ENCODE data around the gene REPIN1. TPM values are rescaled to one million over a fixed set of nuclear protein-coding genes. Genes with fewer than 3 reads are reported as not detected.

REPIN1 gene
- total RNA-seq, 1 experiment from 2014 or later = 113 TPM

DNA sequence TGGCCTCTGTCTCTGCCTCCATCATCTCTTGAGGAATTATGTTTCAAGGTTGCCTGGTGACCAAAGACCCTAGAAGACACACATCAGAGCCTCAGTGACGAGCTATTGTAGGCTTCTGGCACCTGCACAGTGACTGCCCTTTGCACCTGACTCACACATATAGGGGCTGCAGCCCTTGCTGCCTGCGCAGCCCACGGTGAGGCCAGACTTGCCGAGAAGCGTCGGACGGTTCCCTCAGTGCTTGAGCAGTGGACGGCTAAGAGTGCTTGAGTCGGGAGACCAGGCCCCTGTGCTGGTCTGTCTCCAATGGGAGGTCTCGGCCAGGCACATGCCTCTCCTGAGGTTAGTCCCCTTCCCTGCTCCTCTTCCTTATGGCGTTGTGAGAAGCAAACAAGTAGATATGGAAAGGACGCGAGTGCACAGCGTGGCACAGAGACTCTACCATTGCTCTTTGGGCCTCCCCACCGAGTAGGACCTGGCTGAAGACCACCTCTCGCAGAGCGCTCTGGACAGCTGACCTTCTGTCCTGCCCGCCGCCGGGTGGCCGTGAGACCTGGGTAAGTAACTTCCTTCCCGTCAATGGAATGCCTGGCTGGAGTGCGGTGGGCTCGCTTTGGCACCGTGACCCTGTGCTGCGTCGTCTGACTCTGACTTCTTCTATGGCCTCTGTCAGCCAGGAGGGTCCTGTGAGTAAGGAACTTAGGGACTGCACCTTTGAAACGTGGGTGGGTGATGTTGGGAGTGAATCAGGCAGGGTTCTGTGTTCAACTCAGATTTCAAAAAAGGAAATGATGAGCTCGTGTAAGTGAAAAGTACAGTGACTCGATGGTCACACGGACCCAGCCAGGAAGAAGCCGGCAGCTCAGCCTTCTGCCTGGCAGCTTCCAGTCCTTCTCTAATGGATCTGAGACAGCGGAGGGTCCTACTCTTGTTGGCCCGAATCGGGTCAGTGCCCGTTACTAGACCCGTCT is 44.2 kb downstream of the REPIN1 start:
- H3K9me3 ChIP-seq (ENCODE audit: low read depth, low read length, poor library complexity, severe bottlenecking) = no peaks in the 10 kb centered on the region
- no peak overlapping the region for H3K27ac ChIP-seq (ENCODE audit: low read depth, low read length, poor library complexity, severe bottlenecking)
- no peaks in the 10 kb centered on the region for H3K4me1 ChIP-seq (ENCODE audit: insufficient read depth, low read length, poor library complexity, severe bottlenecking)
- no peak for TF ChIP-seq EZH2 (IDR thresholded peaks at IDR 0.05; ENCODE audit: borderline replicate concordance, low read depth, low read length, poor library complexity, severe bottlenecking)
- TF ChIP-seq, protein P1, sequence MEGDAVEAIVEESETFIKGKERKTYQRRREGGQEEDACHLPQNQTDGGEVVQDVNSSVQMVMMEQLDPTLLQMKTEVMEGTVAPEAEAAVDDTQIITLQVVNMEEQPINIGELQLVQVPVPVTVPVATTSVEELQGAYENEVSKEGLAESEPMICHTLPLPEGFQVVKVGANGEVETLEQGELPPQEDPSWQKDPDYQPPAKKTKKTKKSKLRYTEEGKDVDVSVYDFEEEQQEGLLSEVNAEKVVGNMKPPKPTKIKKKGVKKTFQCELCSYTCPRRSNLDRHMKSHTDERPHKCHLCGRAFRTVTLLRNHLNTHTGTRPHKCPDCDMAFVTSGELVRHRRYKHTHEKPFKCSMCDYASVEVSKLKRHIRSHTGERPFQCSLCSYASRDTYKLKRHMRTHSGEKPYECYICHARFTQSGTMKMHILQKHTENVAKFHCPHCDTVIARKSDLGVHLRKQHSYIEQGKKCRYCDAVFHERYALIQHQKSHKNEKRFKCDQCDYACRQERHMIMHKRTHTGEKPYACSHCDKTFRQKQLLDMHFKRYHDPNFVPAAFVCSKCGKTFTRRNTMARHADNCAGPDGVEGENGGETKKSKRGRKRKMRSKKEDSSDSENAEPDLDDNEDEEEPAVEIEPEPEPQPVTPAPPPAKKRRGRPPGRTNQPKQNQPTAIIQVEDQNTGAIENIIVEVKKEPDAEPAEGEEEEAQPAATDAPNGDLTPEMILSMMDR (conservative IDR thresholded peaks at IDR 0.05; ENCODE audit: low read depth, low read length) = no peak
- BruUV-seq (replicated peaks) = no TSS peak
- no peak overlapping the region for H3K4me3 ChIP-seq (ENCODE audit: low read depth, low read length, poor library complexity, severe bottlenecking)
- CTCF ChIA-PET = no interaction called here
- POLR2A ChIA-PET (ENCODE audit: low non-redundant PET) = no interaction called here
- intact Hi-C loops (cut with micrococcal nuclease; ENCODE audit: unreplicated experiment) = no loop called here
- H3K27me3 ChIP-seq (replicated peaks; ENCODE audit: insufficient read depth, low read depth, low read length, poor library complexity) = no peaks in the 10 kb centered on the region
- DNase-seq (ENCODE audit: low spot score) = no peak
- H3K36me3 ChIP-seq (ENCODE audit: insufficient read depth, low read length, poor library complexity, severe bottlenecking) = no peaks in the 10 kb centered on the region

- Histone ChIP-seq H3K27me3 (replicated peaks; ENCODE audit: insufficient read depth, low read depth, low read length, poor library complexity) (no peaks in the 10 kb centered on the region), H3K4me3 (ENCODE audit: low read depth, low read length, poor library complexity, severe bottlenecking) (no peak overlapping the region), H3K9me3 (ENCODE audit: low read depth, low read length, poor library complexity, severe bottlenecking) (no peaks in the 10 kb centered on the region), H3K4me1 (ENCODE audit: insufficient read depth, low read length, poor library complexity, severe bottlenecking) (no peaks in the 10 kb centered on the region), H3K36me3 (ENCODE audit: insufficient read depth, low read length, poor library complexity, severe bottlenecking) (no peaks in the 10 kb centered on the region), H3K27ac (ENCODE audit: low read depth, low read length, poor library complexity, severe bottlenecking) (no peak overlapping the region)
- intact Hi-C loops (cut with micrococcal nuclease; ENCODE audit: unreplicated experiment) = no loop called here
- no peak for TF ChIP-seq EZH2 (IDR thresholded peaks at IDR 0.05; ENCODE audit: borderline replicate concordance, low read depth, low read length, poor library complexity, severe bottlenecking)
- TF ChIP-seq, protein P1 (conservative IDR thresholded peaks at IDR 0.05; ENCODE audit: low read depth, low read length) = no peak
- CTCF ChIA-PET = no interaction called here
- BruUV-seq (replicated peaks) = no TSS peak
- DNase-seq (ENCODE audit: low spot score) = no peak
- POLR2A ChIA-PET (ENCODE audit: low non-redundant PET) = no interaction called here
These were observed 45.0 kb downstream of the REPIN1 start for GRCh38 chr7:150413640-150414081.

GRCh38 chr7:150415161-150416153 is 46.8 kb downstream of the REPIN1 start:
- no TSS peak for BruUV-seq (replicated peaks)
- no peak for DNase-seq (ENCODE audit: low spot score)
- H3K27me3 ChIP-seq (replicated peaks; ENCODE audit: insufficient read depth, low read depth, low read length, poor library complexity) = no peaks in the 10 kb centered on the region
- TF ChIP-seq, protein P1 (conservative IDR thresholded peaks at IDR 0.05; ENCODE audit: low read depth, low read length) = no peak
- no peak for TF ChIP-seq EZH2 (IDR thresholded peaks at IDR 0.05; ENCODE audit: borderline replicate concordance, low read depth, low read length, poor library complexity, severe bottlenecking)
- H3K27ac ChIP-seq (ENCODE audit: low read depth, low read length, poor library complexity, severe bottlenecking) = no peak overlapping the region
- no peaks in the 10 kb centered on the region for H3K9me3 ChIP-seq (ENCODE audit: low read depth, low read length, poor library complexity, severe bottlenecking)
- H3K36me3 ChIP-seq (ENCODE audit: insufficient read depth, low read length, poor library complexity, severe bottlenecking) = no peaks in the 10 kb centered on the region
- ChIA-PET POLR2A (ENCODE audit: low non-redundant PET) (no interaction called here), CTCF (no interaction called here)
- peaks cover under 1% of the 10 kb centered on the region for H3K4me1 ChIP-seq (ENCODE audit: insufficient read depth, low read length, poor library complexity, severe bottlenecking)
- intact Hi-C loops (cut with micrococcal nuclease; ENCODE audit: unreplicated experiment) = no loop called here
- H3K4me3 ChIP-seq (ENCODE audit: low read depth, low read length, poor library complexity, severe bottlenecking) = no peak overlapping the region

All from A673 (cell line).